HEK293 (cell line): ENCODE results near the gene RDX.

Source experiments
- CTCF ChIA-PET: fragments of 350-600 bp; formaldehyde crosslinking; extraction: SDS; loops from one replicate; lab custom pipeline; 2021; ENCODE audit warnings: antibody characterized with exemption; lab: Yijun Ruan, JAX
- POLR2A ChIA-PET: fragments of 300-600 bp; formaldehyde crosslinking; extraction: SDS; loops from one replicate; lab custom pipeline; 2020; ENCODE audit warnings: antibody characterized with exemption, inconsistent platforms; lab: Yijun Ruan, JAX
- H3K27ac ChIP-seq: fragments of 200-500 bp; sonication (Bioruptor generic); 2 replicates; pipeline ENCODE4 v1.5.1; 2014; ENCODE audit warnings: low read depth, low read length, control low read depth, inconsistent platforms; ENCODE audit errors: extremely low read depth
- H3K36me3 ChIP-seq, 2 experiments: fragments of 200-500 bp in 1 of 2; sonication (Bioruptor generic) in 1 of 2; 1 replicate in 1 of 2; 2 replicates in 1 of 2; pipeline ENCODE4 v1.5.1; 2014 to 2017; ENCODE audit warnings: inconsistent platforms in 2 of 2, low read length in 2 of 2; ENCODE audit not compliant: control insufficient read depth in 2 of 2, insufficient read depth in 1 of 2
- H3K4me1 ChIP-seq: fragments of 200-500 bp; sonication (Bioruptor generic); 2 replicates; pipeline ENCODE4 v1.5.1; 2014; ENCODE audit warnings: mild to moderate bottlenecking, low read length, inconsistent platforms; ENCODE audit not compliant: control insufficient read depth, insufficient read depth
- H3K4me3 ChIP-seq: 2 replicates; pipeline ENCODE4 v1.5.1; 2011; ENCODE audit warnings: low read depth, mild to moderate bottlenecking, control low read depth, low read length, moderate library complexity
- H3K9me3 ChIP-seq: fragments of 200-500 bp; sonication (Bioruptor generic); 2 replicates; pipeline ENCODE4 v1.5.1; 2014; ENCODE audit warnings: low read depth, low read length, inconsistent platforms; ENCODE audit not compliant: control insufficient read depth, insufficient read depth
- HOXA7 ChIP-seq: sonication (generic); formaldehyde crosslinking; IDR thresholded peaks from 2 replicates; pipeline ENCODE4 v1.8.1; 2022; ENCODE audit warnings: missing genetic modification reagents, borderline replicate concordance
- MYNN ChIP-seq: fragments of 450-650 bp; formaldehyde crosslinking; IDR thresholded peaks from 2 replicates; pipeline ENCODE4 v1.5.1; 2016; ENCODE audit warnings: missing biosample characterization, missing genetic modification characterization, borderline replicate concordance
- TCF7L2 ChIP-seq: IDR thresholded peaks from 2 replicates; pipeline ENCODE4 v1.6.1; 2011; ENCODE audit warnings: low read depth, mild to moderate bottlenecking, inconsistent platforms, low read length, moderate library complexity, borderline replicate concordance
- ZNF10 ChIP-seq: fragments of 450-650 bp; formaldehyde crosslinking; IDR thresholded peaks from 2 replicates; pipeline ENCODE4 v1.5.1; 2017; ENCODE audit warnings: missing biosample characterization, missing genetic modification characterization
- ZNF114 ChIP-seq: fragments of 450-650 bp; formaldehyde crosslinking; IDR thresholded peaks from 2 replicates; pipeline ENCODE4 v1.5.0; 2017; ENCODE audit warnings: missing biosample characterization, missing genetic modification characterization
- ZNF121 ChIP-seq: fragments of 450-650 bp; formaldehyde crosslinking; IDR thresholded peaks from 2 replicates; pipeline ENCODE4 v1.5.1; 2016; ENCODE audit warnings: missing biosample characterization, missing genetic modification characterization
- ZNF16 ChIP-seq: fragments of 450-650 bp; formaldehyde crosslinking; IDR thresholded peaks from 2 replicates; pipeline ENCODE4 v1.5.1; 2016; ENCODE audit warnings: low read depth, missing biosample characterization, missing genetic modification characterization
- ZNF202 ChIP-seq: fragments of 450-650 bp; formaldehyde crosslinking; IDR thresholded peaks from 2 replicates; pipeline ENCODE4 v1.5.1; 2016; ENCODE audit warnings: missing biosample characterization, missing genetic modification characterization, borderline replicate concordance
- ZNF211 ChIP-seq: fragments of 450-650 bp; formaldehyde crosslinking; IDR thresholded peaks from 2 replicates; pipeline ENCODE4 v1.5.1; 2016; ENCODE audit warnings: low read depth, missing biosample characterization, missing genetic modification characterization
- ZNF248 ChIP-seq: fragments of 450-650 bp; formaldehyde crosslinking; IDR thresholded peaks from 2 replicates; pipeline ENCODE4 v1.5.1; 2017; ENCODE audit warnings: missing biosample characterization, missing genetic modification characterization
- ZNF350 ChIP-seq: fragments of 450-650 bp; formaldehyde crosslinking; IDR thresholded peaks from 2 replicates; pipeline ENCODE4 v1.5.0; 2017; ENCODE audit warnings: missing biosample characterization, mild to moderate bottlenecking, missing genetic modification characterization
- ZNF391 ChIP-seq: fragments of 450-650 bp; formaldehyde crosslinking; IDR thresholded peaks from 2 replicates; pipeline ENCODE4 v1.5.1; 2016; ENCODE audit warnings: low read depth, missing biosample characterization, missing genetic modification characterization, borderline replicate concordance
- ZNF433 ChIP-seq: fragments of 450-650 bp; formaldehyde crosslinking; IDR thresholded peaks from 2 replicates; pipeline ENCODE4 v1.5.1; 2016; ENCODE audit warnings: missing biosample characterization, missing genetic modification characterization, low read depth
- ZNF571 ChIP-seq: fragments of 450-650 bp; formaldehyde crosslinking; IDR thresholded peaks from 2 replicates; pipeline ENCODE4 v1.5.0; 2017; ENCODE audit warnings: missing biosample characterization, missing genetic modification characterization
- ZNF585B ChIP-seq: fragments of 450-650 bp; formaldehyde crosslinking; IDR thresholded peaks from 2 replicates; pipeline ENCODE4 v1.5.1; 2016; ENCODE audit warnings: missing biosample characterization, missing genetic modification characterization
- ZNF626 ChIP-seq: fragments of 450-650 bp; sonication (Bioruptor Pico); formaldehyde crosslinking; IDR thresholded peaks from 2 replicates; pipeline ENCODE4 v1.5.1; 2018; ENCODE audit warnings: missing biosample characterization, missing genetic modification characterization, inconsistent platforms
- ZNF629 ChIP-seq: fragments of 450-650 bp; formaldehyde crosslinking; IDR thresholded peaks from 2 replicates; pipeline ENCODE4 v1.5.1; 2017; ENCODE audit warnings: missing biosample characterization, missing genetic modification characterization
- ZNF768 ChIP-seq: fragments of 450-650 bp; formaldehyde crosslinking; IDR thresholded peaks from 2 replicates; pipeline ENCODE4 v1.5.1; 2018; ENCODE audit warnings: missing biosample characterization, mild to moderate bottlenecking, missing genetic modification characterization
- ZNF777 ChIP-seq: fragments of 450-650 bp; formaldehyde crosslinking; IDR thresholded peaks from 2 replicates; pipeline ENCODE4 v1.5.1; 2017; ENCODE audit warnings: missing biosample characterization, missing genetic modification characterization, borderline replicate concordance
- ZNF792 ChIP-seq: fragments of 450-650 bp; formaldehyde crosslinking; IDR thresholded peaks from 2 replicates; pipeline ENCODE4 v1.5.1; 2016; ENCODE audit warnings: missing biosample characterization, missing genetic modification characterization
- TF ChIP-seq, protein P1 (sequence below): fragments of 450-650 bp; formaldehyde crosslinking; IDR thresholded peaks from 2 replicates; pipeline ENCODE4 v1.5.1; 2016; ENCODE audit warnings: missing biosample characterization, missing genetic modification characterization
- TF ChIP-seq, protein P2 (sequence below): fragments of 450-650 bp; formaldehyde crosslinking; IDR thresholded peaks from 2 replicates; pipeline ENCODE4 v1.5.1; 2016; ENCODE audit warnings: missing biosample characterization, missing genetic modification characterization

RDX gene

DNA sequence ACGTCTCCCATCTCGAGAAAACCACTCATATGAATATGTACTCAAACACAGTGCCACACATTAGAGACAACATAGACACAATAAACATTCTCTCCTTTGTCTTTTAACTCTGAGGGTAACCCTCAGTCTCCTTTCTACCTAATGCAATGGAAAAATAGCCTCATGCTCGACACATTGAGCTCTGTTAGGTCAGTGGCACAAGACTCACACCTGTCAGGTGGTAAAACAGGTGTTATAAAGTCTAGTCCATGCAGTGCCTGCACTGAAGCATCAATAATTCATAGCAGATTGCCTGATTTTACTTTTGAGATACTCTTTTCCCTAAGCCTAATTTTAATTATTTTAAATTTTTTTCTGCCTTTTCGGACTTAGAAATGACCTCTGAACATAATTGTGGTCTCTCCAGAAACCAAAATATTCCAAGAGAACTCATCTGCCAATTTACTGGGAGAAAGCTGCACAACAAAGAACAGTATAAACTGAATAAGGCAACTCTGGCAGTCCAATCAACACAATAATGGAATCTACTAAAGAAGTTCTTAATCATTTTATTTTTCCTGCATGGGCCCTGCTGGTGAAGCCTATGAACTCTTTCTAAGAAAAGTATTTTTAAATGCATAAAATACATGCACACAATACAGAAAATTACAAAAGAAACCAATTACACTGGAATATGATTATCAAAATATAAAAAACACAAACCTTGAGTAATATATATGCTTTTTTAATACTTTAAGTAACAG is 9.9 kb downstream of the RDX start:
- H3K4me1 ChIP-seq = no peaks in the 10 kb centered on the region
- peaks cover 0 to 3% of the 10 kb centered on the region in 2 experiments; a peak in 2 of 3 replicates for H3K36me3 ChIP-seq
- no peaks in the 10 kb centered on the region for H3K9me3 ChIP-seq
- H3K27ac ChIP-seq = no peak overlapping the region
- H3K4me3 ChIP-seq = no peak overlapping the region
- POLR2A ChIA-PET = no interaction called here
- TF ChIP-seq ZNF777 (tag by site-specific recombination) (no peak), ZNF248 (tag by site-specific recombination) (no peak), ZNF10 (tag by site-specific recombination) (no peak), TCF7L2 (no peak), ZNF350 (tag by site-specific recombination) (no peak), ZNF792 (no peak), ZNF571 (tag by site-specific recombination) (no peak), ZNF211 (tag by site-specific recombination) (no peak), ZNF121 (tag by site-specific recombination) (no peak), ZNF629 (no peak)
- CTCF ChIA-PET = no interaction called here

DNA sequence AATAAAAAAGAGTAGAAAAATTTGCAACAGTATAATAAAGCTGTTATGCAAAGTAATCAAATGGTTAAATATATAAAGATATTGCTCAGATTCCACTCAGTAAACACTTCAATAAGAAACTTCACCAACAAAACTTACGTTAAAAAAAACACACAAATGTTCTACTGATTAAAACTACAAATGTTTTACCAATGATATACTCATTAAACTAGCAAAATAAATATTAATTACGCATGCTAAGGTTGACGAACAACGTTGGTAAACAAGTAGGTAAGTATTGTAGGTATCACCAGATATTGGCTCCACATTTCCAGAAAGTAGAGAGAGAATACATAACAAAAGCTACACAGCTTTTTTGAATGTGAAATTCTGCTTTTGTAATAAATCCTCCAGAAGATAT is 12.6 kb downstream of the RDX start:
- H3K36me3 ChIP-seq = peaks cover 0 to 6% of the 10 kb centered on the region in 2 experiments; a peak in 2 of 3 replicates
- no peak overlapping the region for H3K4me3 ChIP-seq
- no peaks in the 10 kb centered on the region for H3K9me3 ChIP-seq
- H3K27ac ChIP-seq = no peak overlapping the region
- TF ChIP-seq, protein P1, sequence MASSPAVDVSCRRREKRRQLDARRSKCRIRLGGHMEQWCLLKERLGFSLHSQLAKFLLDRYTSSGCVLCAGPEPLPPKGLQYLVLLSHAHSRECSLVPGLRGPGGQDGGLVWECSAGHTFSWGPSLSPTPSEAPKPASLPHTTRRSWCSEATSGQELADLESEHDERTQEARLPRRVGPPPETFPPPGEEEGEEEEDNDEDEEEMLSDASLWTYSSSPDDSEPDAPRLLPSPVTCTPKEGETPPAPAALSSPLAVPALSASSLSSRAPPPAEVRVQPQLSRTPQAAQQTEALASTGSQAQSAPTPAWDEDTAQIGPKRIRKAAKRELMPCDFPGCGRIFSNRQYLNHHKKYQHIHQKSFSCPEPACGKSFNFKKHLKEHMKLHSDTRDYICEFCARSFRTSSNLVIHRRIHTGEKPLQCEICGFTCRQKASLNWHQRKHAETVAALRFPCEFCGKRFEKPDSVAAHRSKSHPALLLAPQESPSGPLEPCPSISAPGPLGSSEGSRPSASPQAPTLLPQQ (tag by site-specific recombination) = no peak
- no peak for TF ChIP-seq ZNF768
- no peak for TF ChIP-seq ZNF114 (tag by site-specific recombination)
- no peak for TF ChIP-seq ZNF433 (tag by site-specific recombination)
- no peak for TF ChIP-seq ZNF202
- no peak for TF ChIP-seq MYNN
- TF ChIP-seq ZNF626 (tag by site-specific recombination) = no peak
- no peak for TF ChIP-seq HOXA7 (CRISPR knock-in tag)
- no peak for TF ChIP-seq ZNF16 (tag by site-specific recombination)
- TF ChIP-seq ZNF585B (tag by site-specific recombination) = no peak
- no peak for TF ChIP-seq ZNF391
- TF ChIP-seq, protein P2, sequence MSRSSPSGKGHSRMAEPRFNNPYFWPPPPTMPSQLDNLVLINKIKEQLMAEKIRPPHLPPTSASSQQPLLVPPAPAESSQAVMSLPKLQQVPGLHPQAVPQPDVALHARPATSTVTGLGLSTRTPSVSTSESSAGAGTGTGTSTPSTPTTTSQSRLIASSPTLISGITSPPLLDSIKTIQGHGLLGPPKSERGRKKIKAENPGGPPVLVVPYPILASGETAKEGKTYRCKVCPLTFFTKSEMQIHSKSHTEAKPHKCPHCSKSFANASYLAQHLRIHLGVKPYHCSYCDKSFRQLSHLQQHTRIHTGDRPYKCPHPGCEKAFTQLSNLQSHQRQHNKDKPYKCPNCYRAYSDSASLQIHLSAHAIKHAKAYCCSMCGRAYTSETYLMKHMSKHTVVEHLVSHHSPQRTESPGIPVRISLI (tag by site-specific recombination) = no peak
- TF ChIP-seq, all 188 proteins: peak for 0
- ChIA-PET CTCF (no interaction called here), POLR2A (no interaction called here)
- H3K4me1 ChIP-seq = no peaks in the 10 kb centered on the region
